Measurements from ENCODE around the gene FBLL1. TPM values are rescaled to one million over a fixed set of nuclear protein-coding genes. Genes with fewer than 3 reads are reported as not detected.

Gene FBLL1
- total and polyA plus RNA-seq, 2 of the 8 experiments (the other 6 are each of a cell fraction or from before 2014, with no cell fraction given), result 8.3 to 30.9 TPM

DNA sequence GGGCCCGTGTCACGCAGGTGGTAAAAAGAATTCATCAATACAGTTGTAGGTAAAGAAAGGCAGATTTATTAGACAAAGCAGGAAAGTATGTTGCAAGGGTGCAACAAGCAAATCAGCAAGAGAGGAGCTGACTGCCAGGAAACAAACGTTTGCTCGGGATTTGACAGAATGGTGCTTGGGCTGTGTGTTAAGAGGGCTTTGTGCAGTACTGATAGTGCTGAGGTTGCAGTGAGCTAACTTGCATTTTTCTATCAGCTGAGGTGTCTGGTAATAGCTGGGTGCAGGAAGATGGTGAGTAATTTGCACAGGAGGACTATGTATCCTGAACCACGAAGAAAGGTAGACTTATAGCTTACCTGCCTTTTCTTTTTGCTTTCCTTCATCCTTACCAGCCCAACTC is 46.7 kb upstream of the FBLL1 start (continued):
- TF ChIP-seq, protein P1, sequence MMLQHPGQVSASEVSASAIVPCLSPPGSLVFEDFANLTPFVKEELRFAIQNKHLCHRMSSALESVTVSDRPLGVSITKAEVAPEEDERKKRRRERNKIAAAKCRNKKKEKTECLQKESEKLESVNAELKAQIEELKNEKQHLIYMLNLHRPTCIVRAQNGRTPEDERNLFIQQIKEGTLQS (IDR thresholded peaks at IDR 0.05; ENCODE audit: insufficient read depth, low read depth, low read length), result no peak
- no peak for TF ChIP-seq RFX5 (IDR thresholded peaks at IDR 0.05; ENCODE audit: borderline replicate concordance, low read depth, low read length)
- no peak for TF ChIP-seq BRCA1 (IDR thresholded peaks at IDR 0.05; ENCODE audit: low read depth, low read length)
